B cell (primary cell): ENCODE data around the gene ZCCHC7. TPM values are rescaled to one million over a fixed set of nuclear protein-coding genes. Genes with fewer than 3 reads are reported as not detected.

Source experiments
- ATAC-seq: fragments of 200-7000 bp; cut with Tn5 transposase; one replicate; pipeline ENCODE4 v1.10.0; 2021; ENCODE audit warnings: low read depth, mild to moderate bottlenecking, moderate number of reproducible peaks, moderate library complexity
- CTCF ChIA-PET: fragments of 350-600 bp; sonication (Branson Sonifier 250); formaldehyde crosslinking; loops from one replicate; lab custom pipeline; 2021; ENCODE audit warnings: antibody characterized with exemption, inconsistent platforms; lab: Charles Lee
- POLR2A ChIA-PET: fragments of 350-600 bp; sonication (Branson Sonifier 250); formaldehyde crosslinking; loops from one replicate; lab custom pipeline; 2021; ENCODE audit warnings: antibody characterized with exemption; lab: Charles Lee
- DNase-seq: peaks from one replicate; pipeline ENCODE4 v3.0.0; 2013
- H2AFZ ChIP-seq: 2 replicates; pipeline ENCODE4 v1.6.1; 2012; ENCODE audit warnings: mild to moderate bottlenecking, low read depth, low read length; ENCODE audit not compliant: insufficient read depth, poor library complexity, severe bottlenecking
- H3K27ac ChIP-seq, 2 donors: 1 replicate in 1 of 2; 2 replicates in 1 of 2; pipeline ENCODE4 v1.5.1; 2012 to 2013; ENCODE audit warnings: low read length in 2 of 2, mild to moderate bottlenecking in 2 of 2, moderate library complexity in 1 of 2
- H3K27me3 ChIP-seq, 4 experiments: fragments of 200-600 bp in 1 of 4; sonication (generic) in 1 of 4; replicated peaks in 1 of 4; 1 replicate in 2 of 4; 2 replicates in 2 of 4; pipeline versions ENCODE4 v1.6.1 to v1.7.0; 2013 to 2016; ENCODE audit warnings: low read length in 3 of 4, mild to moderate bottlenecking in 2 of 4, mixed read lengths in 1 of 4, moderate library complexity in 1 of 4; ENCODE audit not compliant: insufficient read depth in 4 of 4, control insufficient read depth in 3 of 4; ENCODE audit errors: control extremely low read depth in 1 of 4
- H3K36me3 ChIP-seq, 2 experiments: replicated peaks in 1 of 2; 1 replicate in 1 of 2; 2 replicates in 1 of 2; pipeline versions ENCODE4 v1.6.1 to v1.7.1; 2013; ENCODE audit warnings: low read length in 1 of 2; ENCODE audit not compliant: insufficient read depth in 2 of 2, control insufficient read depth in 1 of 2; ENCODE audit errors: control extremely low read depth in 1 of 2, extremely low read depth in 1 of 2
- H3K4me1 ChIP-seq, 2 donors: fragments of 200-600 bp in 1 of 2; sonication (generic) in 1 of 2; 1 replicate in 1 of 2; 2 replicates in 1 of 2; pipeline versions ENCODE4 v1.5.1 to v1.6.1; 2013 to 2017; ENCODE audit warnings: low read length in 2 of 2; ENCODE audit not compliant: control insufficient read depth in 2 of 2, insufficient read depth in 2 of 2
- H3K4me2 ChIP-seq: replicated peaks from 2 replicates; pipeline ENCODE3; 2012; ENCODE audit warnings: mild to moderate bottlenecking, low read depth, low read length; ENCODE audit not compliant: poor library complexity, severe bottlenecking
- H3K4me3 ChIP-seq, 5 experiments: fragments of 200-600 bp in 1 of 5; sonication (generic) in 1 of 5; 1 replicate in 3 of 5; 2 replicates in 2 of 5; pipeline versions ENCODE4 v1.5.1 to v1.7.0; 2011 to 2016; ENCODE audit warnings: low read length in 4 of 5, mild to moderate bottlenecking in 4 of 5, low read depth in 2 of 5, control low read depth in 1 of 5, moderate library complexity in 1 of 5; ENCODE audit not compliant: insufficient read depth in 1 of 5; ENCODE audit errors: control extremely low read depth in 1 of 5, extremely low read depth in 1 of 5
- H3K79me2 ChIP-seq: fragments of 200-600 bp; sonication (generic); one replicate; pipeline ENCODE4 v1.6.0; 2016; ENCODE audit warnings: low read length; ENCODE audit not compliant: control insufficient read depth, insufficient read depth
- H3K9ac ChIP-seq: fragments of 200-600 bp; sonication (generic); 2 replicates; pipeline ENCODE4 v1.6.1; 2017; ENCODE audit warnings: mild to moderate bottlenecking, low read length, moderate library complexity
- H3K9me3 ChIP-seq, 3 donors: one replicate each; pipeline versions ENCODE4 v1.6.1 to v1.7.1; 2013; ENCODE audit warnings: low read length in 2 of 3; ENCODE audit not compliant: control insufficient read depth in 2 of 3, insufficient read depth in 1 of 3; ENCODE audit errors: control extremely low read depth in 1 of 3
- H4K20me1 ChIP-seq: 2 replicates; pipeline ENCODE4 v1.6.0; 2012; ENCODE audit warnings: mild to moderate bottlenecking, low read length; ENCODE audit not compliant: insufficient read depth, control insufficient read depth, poor library complexity, severe bottlenecking
- H3K27ac Mint-ChIP-seq: one replicate; pipeline ENCODE4 v1.8.0; 2021; ENCODE audit warnings: mixed read lengths
- H3K27me3 Mint-ChIP-seq: one replicate; pipeline ENCODE4 v1.8.0; 2021; ENCODE audit warnings: mixed read lengths
- H3K4me1 Mint-ChIP-seq: one replicate; pipeline ENCODE4 v1.8.0; 2021; ENCODE audit warnings: mixed read lengths
- H3K4me3 Mint-ChIP-seq: one replicate; pipeline ENCODE4 v1.8.0; 2021; ENCODE audit warnings: mixed read lengths
- H3K9me3 Mint-ChIP-seq: one replicate; pipeline ENCODE4 v1.8.0; 2022; ENCODE audit warnings: mixed read lengths; ENCODE audit not compliant: insufficient read depth
- EZH2 ChIP-seq: IDR thresholded peaks from 2 replicates; pipeline ENCODE4 v1.6.1; 2012; ENCODE audit warnings: borderline replicate concordance, low read depth, mild to moderate bottlenecking, moderate library complexity, low read length; ENCODE audit not compliant: insufficient read depth, poor library complexity, severe bottlenecking
- WGBS: methylation state at CpG from one replicate; pipeline ENCODE4 v1.1.5; 2013; ENCODE audit warnings: missing lambda C conversion rate; ENCODE audit not compliant: insufficient coverage; 5-methylcytosine and 5-hydroxymethylcytosine counted together
- intact Hi-C: fragments of 100-400 bp; cut with micrococcal nuclease; formaldehyde crosslinking; loops from one replicate; pipeline ENCODE4 v1.10.0; 2022
- polyA plus RNA-seq: library from polyadenylated mRNA; depleted of rRNA; stranded (reverse); fragments of >200 nt; gene quantifications from 2 replicates; pipeline ENCODE4 v1.2.3, GENCODE V29; 2012
- total RNA-seq, 2 donors: library from RNA; stranded (reverse); fragments of 120-200 nt in 1 of 2; gene quantifications; 1 replicate in 1 of 2; 2 replicates in 1 of 2; pipeline versions ENCODE4 v1.2.3 to v1.2.4, GENCODE V29; 2013 to 2022
- TF ChIP-seq, protein P1 (sequence below): fragments of 200-600 bp; IDR thresholded peaks from one replicate; pipeline ENCODE4 v1.8.0; 2022; ENCODE audit warnings: antibody characterized with exemption, mild to moderate bottlenecking

Gene ZCCHC7
- total and polyA plus RNA-seq, 2 donors (not counting 1 experiment from before 2014, with no cell fraction given), result 56.3 to 83.5 TPM

DNA sequence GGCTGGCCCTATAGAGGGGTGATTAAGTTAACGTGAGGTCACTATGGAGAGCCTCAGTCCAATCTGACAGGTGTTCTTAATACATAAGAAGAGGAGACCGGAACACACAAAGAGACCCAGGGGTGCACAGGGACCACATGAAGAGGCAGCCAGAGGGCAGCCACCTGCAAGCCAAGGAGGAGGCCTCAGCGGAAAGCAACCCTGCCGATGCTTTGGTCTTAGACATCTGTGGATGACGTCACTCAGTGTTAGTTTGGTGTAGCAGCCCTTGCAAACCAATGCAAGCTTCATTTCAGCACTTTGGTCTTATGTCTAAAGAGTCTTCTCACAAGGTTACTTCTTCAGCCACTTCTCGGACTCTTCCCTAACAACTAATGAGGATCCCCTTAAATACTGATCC is 254.5 kb downstream of the ZCCHC7 start:
- WGBS, result 11% methylated on average over 4 of the region's 6 CpGs
- Histone ChIP-seq H3K4me2 (peak overlapping the region; percentile 48), H3K4me1 (peaks cover 93 to 98% of the 10 kb centered on the region in 2 donors), H3K36me3 (no peaks in the 10 kb centered on the region), H4K20me1 (no peaks in the 10 kb centered on the region), H3K27ac (peak overlapping the region; percentile 84), H3K9ac (no peak overlapping the region), H3K9me3 (no peaks in the 10 kb centered on the region), H3K79me2 (peaks cover 3% of the 10 kb centered on the region), H3K27me3 (no peaks in the 10 kb centered on the region), H3K4me3 (peak overlapping the region in 1 of 5 experiments; percentile 1), H2AFZ (no peak overlapping the region)
- ATAC-seq (peak; percentile 66), DNase-seq (peak; percentile 93)
- CTCF ChIA-PET, result interaction anchor here (0.6 to 12.0 kb wide), 13 partner anchors 8 to 500 kb away, joined by 3 to 139 read pairs (median 5); no protein-coding TSS in a partner anchor
- no peaks in the 10 kb centered on the region for H3K27me3 Mint-ChIP-seq
- H3K4me1 Mint-ChIP-seq, result peaks cover 87% of the 10 kb centered on the region
- intact Hi-C loops, result loop anchor here (1.0 to 2.0 kb wide), 5 partner anchors 15 to 340 kb away; partner anchors contain the start of genes PAX5, ZBTB5 and ZCCHC7
- POLR2A ChIA-PET, result interaction anchor here (0.6 to 1.5 kb wide), 8 partner anchors 12 to 91 kb away, joined by 3 to 12 read pairs (median 5); no protein-coding TSS in a partner anchor
- H3K9me3 Mint-ChIP-seq, result no peaks in the 10 kb centered on the region
- TF ChIP-seq, protein P1, sequence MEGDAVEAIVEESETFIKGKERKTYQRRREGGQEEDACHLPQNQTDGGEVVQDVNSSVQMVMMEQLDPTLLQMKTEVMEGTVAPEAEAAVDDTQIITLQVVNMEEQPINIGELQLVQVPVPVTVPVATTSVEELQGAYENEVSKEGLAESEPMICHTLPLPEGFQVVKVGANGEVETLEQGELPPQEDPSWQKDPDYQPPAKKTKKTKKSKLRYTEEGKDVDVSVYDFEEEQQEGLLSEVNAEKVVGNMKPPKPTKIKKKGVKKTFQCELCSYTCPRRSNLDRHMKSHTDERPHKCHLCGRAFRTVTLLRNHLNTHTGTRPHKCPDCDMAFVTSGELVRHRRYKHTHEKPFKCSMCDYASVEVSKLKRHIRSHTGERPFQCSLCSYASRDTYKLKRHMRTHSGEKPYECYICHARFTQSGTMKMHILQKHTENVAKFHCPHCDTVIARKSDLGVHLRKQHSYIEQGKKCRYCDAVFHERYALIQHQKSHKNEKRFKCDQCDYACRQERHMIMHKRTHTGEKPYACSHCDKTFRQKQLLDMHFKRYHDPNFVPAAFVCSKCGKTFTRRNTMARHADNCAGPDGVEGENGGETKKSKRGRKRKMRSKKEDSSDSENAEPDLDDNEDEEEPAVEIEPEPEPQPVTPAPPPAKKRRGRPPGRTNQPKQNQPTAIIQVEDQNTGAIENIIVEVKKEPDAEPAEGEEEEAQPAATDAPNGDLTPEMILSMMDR, result peak; percentile 33
- no peak for TF ChIP-seq EZH2
- H3K4me3 Mint-ChIP-seq, result peak overlapping the region; percentile 77
- H3K27ac Mint-ChIP-seq, result peak overlapping the region; percentile 98
